Adipose tissue (tissue), 3 donors: ENCODE measurements around the gene RAB11FIP3. TPM values are rescaled to one million over a fixed set of nuclear protein-coding genes. Genes with fewer than 3 reads are reported as not detected.

Experiments used
- H3K27ac ChIP-seq: one replicate; pipeline ENCODE4 v1.5.1; 2013; ENCODE audit warnings: low read depth, low read length
- WGBS, 3 donors: extraction: QIAGEN DNeasy Blood & Tissue Kit; methylation state at CpG; one replicate each; pipeline ENCODE4 v1.1.7; 2013; 5-methylcytosine and 5-hydroxymethylcytosine counted together
- polyA plus RNA-seq, 3 donors: library from polyadenylated mRNA; stranded (reverse); fragments of 200-250 nt; gene quantifications; one replicate each; pipeline ENCODE4 v1.2.3, GENCODE V29; 2013
- donor health status: healthy with polysubstance abuse.
- donor health status: Bipolar disorder and iron deficiency.
- donor health status: healthy.

Gene RAB11FIP3
- polyA plus RNA-seq, 3 donors, result 20.7 to 27.3 (median 21.9) TPM

- 76 to 84% (median 80%) methylated on average over 33 to 34 of the region's 34 CpGs for WGBS, 3 donors
- no peak overlapping the region for H3K27ac ChIP-seq
Observed at GRCh38 chr16:521381-522210, 96.1 kb downstream of the RAB11FIP3 start.

- WGBS, 3 donors, result 71 to 76% (median 76%) methylated on average over 23 of the region's 23 CpGs
Observed at GRCh38 chr16:522320-523096, 97.1 kb downstream of the RAB11FIP3 start.

GRCh38 chr16:523097-523741 is 97.8 kb downstream of the RAB11FIP3 start:
- 93 to 94% (median 93%) methylated on average over 22 of the region's 22 CpGs for WGBS, 3 donors
- H3K27ac ChIP-seq, result no peak overlapping the region

More at GRCh38 chr16:522320-523096, 97.1 kb downstream of the RAB11FIP3 start:
- no peak overlapping the region for H3K27ac ChIP-seq

GRCh38 chr16:524274-525040 is 99.0 kb downstream of the RAB11FIP3 start:
- 80 to 82% (median 81%) methylated on average over 23 to 24 of the region's 24 CpGs for WGBS, 3 donors
- no peak overlapping the region for H3K27ac ChIP-seq

- WGBS, 3 donors, result 91 to 95% (median 95%) methylated on average over 8 of the region's 8 CpGs
- no peak overlapping the region for H3K27ac ChIP-seq
Observed at GRCh38 chr16:525123-525519, 99.7 kb downstream of the RAB11FIP3 start.

DNA sequence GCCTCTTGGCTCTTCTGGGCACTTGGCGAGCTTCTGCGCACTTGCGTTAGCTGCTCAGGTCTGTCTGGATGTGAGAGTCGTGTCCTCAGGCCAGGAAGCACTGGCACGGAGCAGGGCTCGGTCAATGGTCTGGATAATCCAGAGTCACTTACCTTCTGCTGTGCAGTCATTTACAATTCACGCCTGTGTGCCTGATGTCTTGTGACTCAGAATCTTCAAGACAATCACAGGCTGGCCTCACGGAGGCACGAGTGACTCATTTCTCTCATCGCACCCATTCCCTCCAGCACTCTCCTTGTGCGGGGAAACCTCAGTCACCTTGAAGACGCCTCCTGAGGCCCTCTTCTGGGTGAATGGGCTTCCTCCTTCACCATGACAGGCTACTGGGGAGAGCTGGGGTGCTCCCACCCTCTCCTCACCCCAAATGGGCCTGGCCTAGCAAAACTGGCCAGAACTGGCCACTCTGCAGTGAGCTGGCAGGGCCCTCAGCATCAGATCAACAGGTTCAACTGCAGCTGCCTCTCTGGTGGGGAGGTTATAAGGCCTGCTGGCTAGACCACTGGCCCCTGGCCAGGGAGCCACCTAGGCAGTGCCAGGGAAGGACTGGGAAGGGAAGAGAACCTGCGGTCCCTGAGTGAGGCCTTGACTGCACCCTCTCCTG is 100.2 kb downstream of the RAB11FIP3 start:
- WGBS, 3 donors, result 66 to 73% (median 70%) methylated on average over 13 of the region's 13 CpGs
- no peak overlapping the region for H3K27ac ChIP-seq

GRCh38 chr16:526181-527014 is 100.9 kb downstream of the RAB11FIP3 start:
- peak overlapping the region; percentile 48 for H3K27ac ChIP-seq
- 6 to 9% (median 7%) methylated on average over 23 to 26 of the region's 26 CpGs for WGBS, 3 donors

DNA sequence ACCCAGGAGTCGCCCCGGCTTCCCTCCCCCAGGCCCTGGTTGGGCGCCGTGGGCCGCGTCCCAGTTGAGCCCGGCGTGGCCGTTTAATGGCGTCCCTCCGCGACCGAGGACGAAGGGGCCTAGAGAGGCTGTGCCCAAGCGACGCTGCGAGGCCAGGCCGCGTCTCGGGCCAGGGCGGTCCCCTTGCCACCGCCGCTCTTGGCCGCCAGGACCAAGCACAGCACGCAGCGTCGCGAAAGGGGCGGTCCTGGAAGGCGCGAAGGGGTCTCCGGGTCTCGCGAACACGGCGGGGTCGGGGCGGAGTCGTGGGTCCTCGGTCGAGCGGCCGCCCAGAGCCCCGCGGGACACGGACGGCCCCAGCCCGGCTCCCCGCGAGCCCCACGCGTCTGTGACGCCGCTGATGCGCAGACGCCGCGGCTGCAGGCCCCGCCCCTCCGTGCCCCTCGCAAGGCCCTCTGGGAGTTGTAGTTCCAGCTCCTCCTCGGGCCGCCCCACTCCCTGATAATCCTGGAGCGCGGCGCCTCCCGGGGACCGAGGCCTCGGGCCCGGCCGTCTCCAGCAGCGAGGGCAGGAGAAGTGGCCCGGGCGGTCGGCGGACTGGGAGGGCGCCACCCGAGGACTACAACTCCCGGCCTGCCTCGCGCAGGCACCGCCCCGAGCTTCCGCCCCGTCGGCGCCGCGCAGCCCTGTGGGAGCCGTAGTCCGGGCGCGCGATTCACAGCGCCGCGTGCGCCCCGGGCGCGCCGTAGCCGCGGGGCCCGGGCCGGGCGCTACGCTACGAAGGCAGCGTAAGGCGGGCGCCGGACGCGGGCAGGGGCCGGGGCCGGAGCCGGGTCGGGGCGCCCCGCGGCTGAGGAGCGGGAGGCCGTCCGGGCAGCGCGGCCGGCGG is 101.8 kb downstream of the RAB11FIP3 start, which contains the start of gene CAPN15:
TSS of gene CAPN15 (plus strand) at position 698 of the 889 bp plus-strand sequence. CDS start 19,127 bp downstream, outside the sequence.
- H3K27ac ChIP-seq, result peak within 1 kb of the TSS; percentile 71
- 0% methylated on average over 73 to 129 of the region's 129 CpGs for WGBS, 3 donors

GRCh38 chr16:528111-529011 is 102.9 kb downstream of the RAB11FIP3 start:
- peak overlapping the region; percentile 7 for H3K27ac ChIP-seq

DNA sequence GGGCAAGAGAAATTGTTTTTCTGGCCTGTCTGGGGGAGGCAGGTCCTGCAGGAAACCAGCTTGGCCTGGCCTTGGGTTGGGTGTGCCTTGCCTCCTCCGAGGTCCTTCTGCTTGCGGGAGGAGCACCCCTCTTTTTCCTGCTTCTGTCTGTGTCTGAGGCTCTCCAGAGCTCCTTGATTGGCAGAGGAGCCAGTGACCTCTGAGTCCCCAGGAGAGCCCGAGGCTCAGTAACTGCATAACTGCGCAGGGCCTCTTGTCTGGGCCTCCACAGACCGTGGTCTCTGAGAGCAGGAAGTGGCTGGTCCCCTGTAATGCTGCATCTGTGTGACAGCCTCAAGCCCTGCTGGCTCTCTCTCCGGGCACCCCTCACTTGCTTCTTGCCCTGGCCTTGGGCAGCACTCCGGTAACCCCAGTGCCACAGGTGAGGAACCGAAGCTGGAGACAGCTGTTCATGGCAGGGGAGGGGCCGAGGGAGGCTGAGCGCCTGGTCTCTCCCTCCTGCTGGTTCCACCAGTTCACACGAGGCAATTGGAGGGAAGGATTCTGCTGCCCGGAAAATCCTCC is 103.6 kb downstream of the RAB11FIP3 start:
- WGBS, 3 donors, result 17 to 42% (median 41%) methylated on average over 12 of the region's 12 CpGs
- H3K27ac ChIP-seq, result no peak overlapping the region

More at GRCh38 chr16:528111-529011, 102.9 kb downstream of the RAB11FIP3 start:
- WGBS, 3 donors, result 0 to 2% (median 2%) methylated on average over 38 to 55 of the region's 55 CpGs

DNA sequence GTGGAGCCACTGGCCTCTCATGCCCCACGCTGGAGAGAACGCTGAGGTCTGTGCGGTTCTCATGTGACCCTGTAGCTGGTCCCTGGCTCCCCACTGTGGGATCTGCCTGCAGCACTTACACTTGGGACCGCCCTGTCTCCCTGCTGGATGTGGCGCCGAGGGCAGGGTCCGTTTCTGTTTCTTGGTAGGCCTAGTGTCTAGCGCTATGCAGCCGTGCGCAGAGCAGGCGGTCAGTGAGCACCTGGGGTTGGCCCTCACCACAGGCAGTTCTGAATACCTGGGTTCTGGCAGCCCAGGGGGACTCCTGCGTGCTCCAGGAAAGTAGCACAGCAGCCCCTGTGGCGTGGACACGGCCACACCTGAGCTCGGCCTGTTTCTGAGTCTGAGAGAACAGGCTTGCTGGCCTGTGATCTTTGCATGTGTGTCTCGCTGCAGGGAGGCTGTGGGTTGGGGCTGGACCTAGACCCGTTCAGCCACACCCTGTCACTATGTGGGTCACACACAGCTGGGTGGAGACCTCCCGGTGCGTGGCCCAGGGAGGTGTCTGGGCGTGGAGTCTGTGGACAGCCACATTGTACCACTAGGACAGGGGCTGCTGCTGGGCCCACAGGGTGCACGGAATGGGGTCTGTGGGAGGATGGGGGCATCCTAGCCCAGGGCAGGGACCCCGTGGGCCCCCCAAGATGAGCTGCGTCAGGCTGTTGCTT is 104.8 kb downstream of the RAB11FIP3 start:
- 70 to 93% (median 90%) methylated on average over 23 of the region's 23 CpGs for WGBS, 3 donors

DNA sequence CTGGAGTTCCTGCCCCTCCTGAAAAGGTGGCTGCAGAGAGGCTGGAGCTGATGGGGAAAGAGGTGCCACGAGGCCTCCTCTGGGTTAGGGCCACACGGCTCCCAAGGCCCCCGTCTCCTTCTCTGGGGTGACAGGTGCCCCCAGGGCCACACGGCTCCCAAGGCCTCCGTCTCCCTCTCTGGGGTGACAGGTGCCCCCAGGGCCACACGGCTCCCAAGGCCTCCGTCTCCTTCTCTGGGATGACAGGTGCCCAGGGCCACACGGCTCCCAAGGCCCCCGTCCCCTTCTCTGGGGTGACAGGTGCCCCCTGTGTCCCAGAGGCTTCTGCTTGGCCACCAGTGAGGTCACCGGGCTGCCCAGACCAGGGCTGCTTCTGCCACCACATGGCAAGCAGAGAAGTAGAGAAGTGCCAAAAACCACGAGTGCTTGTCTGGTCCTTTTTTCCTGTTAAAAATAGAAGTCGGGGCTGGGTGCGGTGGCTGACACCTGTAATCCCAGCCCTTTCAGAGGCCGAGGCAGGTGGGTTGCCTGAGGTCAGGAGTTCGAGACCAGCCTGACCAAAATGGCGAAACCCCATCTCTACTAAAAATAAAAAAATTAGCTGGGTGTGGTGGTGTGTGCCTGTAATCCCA is 106.2 kb downstream of the RAB11FIP3 start:
- no peak overlapping the region for H3K27ac ChIP-seq
- 60 to 91% (median 87%) methylated on average over 16 of the region's 16 CpGs for WGBS, 3 donors

More for the DNA sequence above, 104.8 kb downstream of the RAB11FIP3 start:
- H3K27ac ChIP-seq, result no peak overlapping the region

DNA sequence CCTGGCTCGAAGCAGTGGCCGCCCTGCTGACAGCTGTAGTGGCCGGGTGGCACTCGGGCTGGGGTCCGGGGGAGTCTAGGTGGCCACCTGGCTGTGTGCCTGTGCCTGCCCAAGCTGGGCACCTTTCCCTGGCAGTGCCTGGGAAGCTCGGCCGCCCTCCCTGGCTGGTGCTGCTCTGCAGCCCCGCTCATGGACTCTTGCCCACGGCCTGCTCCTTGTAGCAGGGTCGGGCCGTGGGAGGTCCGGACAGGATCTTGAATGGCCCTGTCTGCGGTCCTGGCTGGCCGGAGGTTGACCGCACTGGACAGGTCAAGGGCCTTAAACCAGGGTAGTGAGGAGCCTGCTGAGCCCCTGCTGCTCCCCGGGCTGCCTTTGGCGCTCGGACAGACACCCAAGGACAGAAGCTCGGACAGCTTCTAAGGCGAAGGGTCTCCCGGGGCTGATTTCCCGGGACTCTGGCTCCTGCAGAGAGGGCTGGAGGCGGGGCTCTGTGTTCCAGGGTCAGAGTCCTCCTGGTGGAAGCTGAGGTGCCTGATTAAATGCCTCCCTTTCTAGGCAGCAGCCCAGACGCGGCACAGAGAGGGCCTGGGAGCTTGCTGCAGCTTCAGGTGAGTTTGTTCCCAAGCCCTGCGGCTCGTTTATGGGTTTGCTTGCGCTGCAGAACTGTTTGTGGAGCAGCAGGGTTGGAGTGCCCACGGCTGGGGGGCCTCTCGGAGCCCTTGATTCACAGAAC is 108.1 kb downstream of the RAB11FIP3 start:
- WGBS, 3 donors, result 24 to 81% (median 75%) methylated on average over 30 of the region's 30 CpGs
- no peak overlapping the region for H3K27ac ChIP-seq
